Activated CD8-positive, alpha-beta T cell treated with anti-CD3 and anti-CD28 coated beads for 36 hours (primary cell): ENCODE measurements around the gene HBA2. TPM values are rescaled to one million over a fixed set of nuclear protein-coding genes. Genes with fewer than 3 reads are reported as not detected.
"Not testable (repeated sequence)": the region's sequence is repeated elsewhere in the genome, so short reads cannot be mapped to it uniquely, and the experiment has no call there.

ENCODE experiments used
- ATAC-seq: fragments of 200-7000 bp; cut with Tn5 transposase; one replicate; pipeline ENCODE4 v1.10.0; 2021; ENCODE audit warnings: mild to moderate bottlenecking, moderate library complexity
- CTCF ChIA-PET: fragments of 350-600 bp; sonication (Branson Sonifier 250); formaldehyde crosslinking; loops from one replicate; lab custom pipeline; 2021; ENCODE audit warnings: antibody characterized with exemption; lab: Charles Lee
- POLR2A ChIA-PET: fragments of 350-600 bp; sonication (Branson Sonifier 250); formaldehyde crosslinking; loops from one replicate; lab custom pipeline; 2021; ENCODE audit warnings: antibody characterized with exemption; lab: Charles Lee
- DNase-seq: peaks from one replicate; pipeline ENCODE4 v3.0.0-alpha.2; 2020
- H3K27ac Mint-ChIP-seq: one replicate; pipeline ENCODE4 v1.8.0; 2021; ENCODE audit warnings: mild to moderate bottlenecking, mixed read lengths
- H3K27me3 Mint-ChIP-seq: one replicate; pipeline ENCODE4 v1.8.0; 2021; ENCODE audit warnings: mixed read lengths
- H3K36me3 Mint-ChIP-seq: one replicate; pipeline ENCODE4 v1.8.0; 2021; ENCODE audit warnings: low read depth, mixed read lengths
- H3K4me1 Mint-ChIP-seq: one replicate; pipeline ENCODE4 v1.8.0; 2021; ENCODE audit warnings: low read depth, mixed read lengths
- H3K4me3 Mint-ChIP-seq: one replicate; pipeline ENCODE4 v1.8.0; 2021; ENCODE audit warnings: mild to moderate bottlenecking, moderate library complexity, mixed read lengths
- H3K9me3 Mint-ChIP-seq: one replicate; pipeline ENCODE4 v1.8.0; 2021; ENCODE audit warnings: mixed read lengths
- intact Hi-C: fragments of 100-400 bp; cut with micrococcal nuclease; formaldehyde crosslinking; loops from one replicate; pipeline ENCODE4 v1.10.0; 2022
- total RNA-seq, 2 experiments: library from RNA; stranded (reverse); gene quantifications; one replicate each; pipeline ENCODE4 v1.2.3, GENCODE V29; 2021
- TF ChIP-seq, protein P1 (sequence below): fragments of 200-600 bp; IDR thresholded peaks from one replicate; pipeline ENCODE4 v1.8.0; 2022; ENCODE audit warnings: antibody characterized with exemption, mild to moderate bottlenecking

The HBA2 gene
- total RNA-seq, 2 experiments from 2014 or later = not detected

DNA sequence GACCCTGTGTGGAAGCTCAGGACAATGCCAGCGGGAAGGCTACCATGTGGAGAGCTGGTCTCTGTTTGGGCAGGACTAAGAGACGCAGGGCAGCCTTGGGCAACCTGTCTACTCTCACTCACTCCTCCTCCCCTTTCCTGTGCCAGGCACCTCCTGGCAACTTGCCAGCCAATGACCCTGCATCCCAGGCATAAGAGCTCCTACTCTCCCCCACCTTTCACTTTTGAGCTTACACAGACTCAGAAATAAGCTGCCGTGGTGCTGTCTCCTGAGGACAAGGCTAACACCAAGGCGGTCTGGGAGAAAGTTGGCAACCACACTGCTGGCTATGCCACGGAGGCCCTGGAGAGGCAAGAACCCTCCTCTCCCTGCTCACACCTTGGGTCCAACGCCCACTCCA, 4.3 kb upstream of the HBA2 start:
- Mint-ChIP-seq H3K27ac (no peak overlapping the region), H3K4me3 (no peak overlapping the region), H3K4me1 (peaks cover 13% of the 10 kb centered on the region), H3K9me3 (no peaks in the 10 kb centered on the region), H3K27me3 (peaks cover 52% of the 10 kb centered on the region), H3K36me3 (no peaks in the 10 kb centered on the region)
- intact Hi-C loops = no loop called here
- DNase-seq (no peak), ATAC-seq (no peak)
- POLR2A ChIA-PET = interaction anchor here (0.9 to 1.2 kb wide), 2 partner anchors 9 to 12 kb away, joined by 3 to 5 read pairs; partner anchors contain the start of gene HBQ1
- TF ChIP-seq, protein P1, sequence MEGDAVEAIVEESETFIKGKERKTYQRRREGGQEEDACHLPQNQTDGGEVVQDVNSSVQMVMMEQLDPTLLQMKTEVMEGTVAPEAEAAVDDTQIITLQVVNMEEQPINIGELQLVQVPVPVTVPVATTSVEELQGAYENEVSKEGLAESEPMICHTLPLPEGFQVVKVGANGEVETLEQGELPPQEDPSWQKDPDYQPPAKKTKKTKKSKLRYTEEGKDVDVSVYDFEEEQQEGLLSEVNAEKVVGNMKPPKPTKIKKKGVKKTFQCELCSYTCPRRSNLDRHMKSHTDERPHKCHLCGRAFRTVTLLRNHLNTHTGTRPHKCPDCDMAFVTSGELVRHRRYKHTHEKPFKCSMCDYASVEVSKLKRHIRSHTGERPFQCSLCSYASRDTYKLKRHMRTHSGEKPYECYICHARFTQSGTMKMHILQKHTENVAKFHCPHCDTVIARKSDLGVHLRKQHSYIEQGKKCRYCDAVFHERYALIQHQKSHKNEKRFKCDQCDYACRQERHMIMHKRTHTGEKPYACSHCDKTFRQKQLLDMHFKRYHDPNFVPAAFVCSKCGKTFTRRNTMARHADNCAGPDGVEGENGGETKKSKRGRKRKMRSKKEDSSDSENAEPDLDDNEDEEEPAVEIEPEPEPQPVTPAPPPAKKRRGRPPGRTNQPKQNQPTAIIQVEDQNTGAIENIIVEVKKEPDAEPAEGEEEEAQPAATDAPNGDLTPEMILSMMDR = no peak
- CTCF ChIA-PET = interaction anchor here (0.9 to 2.3 kb wide), 6 partner anchors 12 to 103 kb away, joined by 3 to 8 read pairs (median 4); partner anchors contain the start of gene HBQ1

DNA sequence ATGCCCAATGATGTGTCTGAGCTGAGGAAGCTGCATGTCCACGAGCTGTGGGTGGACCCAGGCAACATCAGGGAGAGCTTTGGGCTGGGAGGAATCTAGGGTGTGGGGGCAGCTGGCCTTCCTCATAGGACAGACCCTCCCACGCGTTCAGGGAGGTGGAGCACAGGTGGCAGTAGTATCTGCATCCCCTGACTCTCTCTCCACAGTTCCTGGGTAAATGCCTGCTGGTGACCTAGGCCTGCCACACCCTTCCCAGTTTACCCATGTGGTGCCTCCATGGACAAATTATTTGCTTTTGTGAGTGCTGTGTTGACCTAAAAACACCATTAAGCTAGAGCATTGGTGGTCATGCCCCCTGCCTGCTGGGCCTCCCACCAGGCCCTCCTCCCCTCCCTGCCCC, 3.7 kb upstream of the HBA2 start:
- H3K27ac Mint-ChIP-seq = no peak overlapping the region
- intact Hi-C loops = no loop called here
- TF ChIP-seq, protein P1 = no peak
- ATAC-seq = no peak
- peaks cover 15% of the 10 kb centered on the region for H3K4me1 Mint-ChIP-seq
- peaks cover 56% of the 10 kb centered on the region for H3K27me3 Mint-ChIP-seq
- no peaks in the 10 kb centered on the region for H3K9me3 Mint-ChIP-seq
- no peaks in the 10 kb centered on the region for H3K36me3 Mint-ChIP-seq
- H3K4me3 Mint-ChIP-seq = no peak overlapping the region
- ChIA-PET POLR2A (no interaction called here), CTCF (interaction anchor here (0.9 to 2.3 kb wide), 4 partner anchors 13 to 104 kb away, joined by 3 to 8 read pairs (median 4); no protein-coding TSS in a partner anchor)
- no peak for DNase-seq

DNA sequence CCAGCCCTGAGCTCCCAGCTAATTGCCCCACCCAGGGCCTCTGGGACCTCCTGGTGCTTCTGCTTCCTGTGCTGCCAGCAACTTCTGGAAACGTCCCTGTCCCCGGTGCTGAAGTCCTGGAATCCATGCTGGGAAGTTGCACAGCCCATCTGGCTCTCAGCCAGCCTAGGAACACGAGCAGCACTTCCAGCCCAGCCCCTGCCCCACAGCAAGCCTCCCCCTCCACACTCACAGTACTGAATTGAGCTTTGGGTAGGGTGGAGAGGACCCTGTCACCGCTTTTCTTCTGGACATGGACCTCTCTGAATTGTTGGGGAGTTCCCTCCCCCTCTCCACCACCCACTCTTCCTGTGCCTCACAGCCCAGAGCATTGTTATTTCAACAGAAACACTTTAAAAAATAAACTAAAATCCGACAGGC, 2.6 kb upstream of the HBA2 start:
- ChIA-PET CTCF (interaction anchor here (1.2 kb wide), 1 partner anchor 63 kb away, joined by 3 read pairs; no protein-coding TSS in a partner anchor), POLR2A (interaction anchor here (0.9 kb wide), 1 partner anchor 28 kb away, joined by 3 read pairs; no protein-coding TSS in a partner anchor)
- H3K36me3 Mint-ChIP-seq, H3K9me3 Mint-ChIP-seq, ATAC-seq, H3K27ac Mint-ChIP-seq, intact Hi-C loops, H3K4me3 Mint-ChIP-seq, DNase-seq: not testable (repeated sequence)
- Mint-ChIP-seq H3K4me1 (peaks cover 17% of the 10 kb centered on the region), H3K27me3 (peaks cover 63% of the 10 kb centered on the region)

DNA sequence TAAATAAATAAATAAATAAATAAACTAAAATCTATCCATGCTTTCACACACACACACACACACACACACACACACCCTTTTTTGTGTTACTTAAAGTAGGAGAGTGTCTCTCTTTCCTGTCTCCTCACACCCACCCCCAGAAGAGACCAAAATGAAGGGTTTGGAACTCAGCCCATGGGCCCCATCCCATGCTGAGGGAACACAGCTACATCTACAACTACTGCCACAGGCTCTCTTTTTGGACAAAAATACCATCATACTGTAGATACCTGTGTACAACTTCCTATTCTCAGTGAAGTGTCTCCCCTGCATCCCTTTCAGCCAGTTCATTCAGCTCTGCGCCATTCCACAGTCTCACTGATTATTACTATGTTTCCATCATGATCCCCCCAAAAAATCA, 1.9 kb upstream of the HBA2 start:
- Mint-ChIP-seq H3K27ac (no peak overlapping the region), H3K9me3 (no peaks in the 10 kb centered on the region), H3K36me3 (no peaks in the 10 kb centered on the region), H3K4me1 (peaks cover 21% of the 10 kb centered on the region), H3K27me3 (peaks cover 64% of the 10 kb centered on the region), H3K4me3 (no peak overlapping the region)
- TF ChIP-seq, protein P1 = no peak
- CTCF ChIA-PET = interaction anchor here (1.5 to 1.9 kb wide), 2 partner anchors 11 to 64 kb away, joined by 3 to 4 read pairs; no protein-coding TSS in a partner anchor
- no peak for DNase-seq
- POLR2A ChIA-PET = interaction anchor here (0.9 kb wide), 1 partner anchor 28 kb away, joined by 3 read pairs; no protein-coding TSS in a partner anchor
- intact Hi-C loops = no loop called here
- ATAC-seq = no peak

DNA sequence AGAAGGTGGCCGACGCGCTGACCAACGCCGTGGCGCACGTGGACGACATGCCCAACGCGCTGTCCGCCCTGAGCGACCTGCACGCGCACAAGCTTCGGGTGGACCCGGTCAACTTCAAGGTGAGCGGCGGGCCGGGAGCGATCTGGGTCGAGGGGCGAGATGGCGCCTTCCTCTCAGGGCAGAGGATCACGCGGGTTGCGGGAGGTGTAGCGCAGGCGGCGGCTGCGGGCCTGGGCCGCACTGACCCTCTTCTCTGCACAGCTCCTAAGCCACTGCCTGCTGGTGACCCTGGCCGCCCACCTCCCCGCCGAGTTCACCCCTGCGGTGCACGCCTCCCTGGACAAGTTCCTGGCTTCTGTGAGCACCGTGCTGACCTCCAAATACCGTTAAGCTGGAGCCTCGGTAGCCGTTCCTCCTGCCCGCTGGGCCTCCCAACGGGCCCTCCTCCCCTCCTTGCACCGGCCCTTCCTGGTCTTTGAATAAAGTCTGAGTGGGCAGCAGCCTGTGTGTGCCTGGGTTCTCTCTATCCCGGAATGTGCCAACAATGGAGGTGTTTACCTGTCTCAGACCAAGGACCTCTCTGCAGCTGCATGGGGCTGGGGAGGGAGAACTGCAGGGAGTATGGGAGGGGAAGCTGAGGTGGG, 657 bp downstream of the HBA2 start:
- POLR2A ChIA-PET, H3K27ac Mint-ChIP-seq, H3K36me3 Mint-ChIP-seq, ATAC-seq, H3K9me3 Mint-ChIP-seq, DNase-seq, H3K4me3 Mint-ChIP-seq, intact Hi-C loops, CTCF ChIA-PET: not testable (repeated sequence)
- Mint-ChIP-seq H3K27me3 (peaks cover 58% of the 10 kb centered on the region), H3K4me1 (peaks cover 22% of the 10 kb centered on the region)

DNA sequence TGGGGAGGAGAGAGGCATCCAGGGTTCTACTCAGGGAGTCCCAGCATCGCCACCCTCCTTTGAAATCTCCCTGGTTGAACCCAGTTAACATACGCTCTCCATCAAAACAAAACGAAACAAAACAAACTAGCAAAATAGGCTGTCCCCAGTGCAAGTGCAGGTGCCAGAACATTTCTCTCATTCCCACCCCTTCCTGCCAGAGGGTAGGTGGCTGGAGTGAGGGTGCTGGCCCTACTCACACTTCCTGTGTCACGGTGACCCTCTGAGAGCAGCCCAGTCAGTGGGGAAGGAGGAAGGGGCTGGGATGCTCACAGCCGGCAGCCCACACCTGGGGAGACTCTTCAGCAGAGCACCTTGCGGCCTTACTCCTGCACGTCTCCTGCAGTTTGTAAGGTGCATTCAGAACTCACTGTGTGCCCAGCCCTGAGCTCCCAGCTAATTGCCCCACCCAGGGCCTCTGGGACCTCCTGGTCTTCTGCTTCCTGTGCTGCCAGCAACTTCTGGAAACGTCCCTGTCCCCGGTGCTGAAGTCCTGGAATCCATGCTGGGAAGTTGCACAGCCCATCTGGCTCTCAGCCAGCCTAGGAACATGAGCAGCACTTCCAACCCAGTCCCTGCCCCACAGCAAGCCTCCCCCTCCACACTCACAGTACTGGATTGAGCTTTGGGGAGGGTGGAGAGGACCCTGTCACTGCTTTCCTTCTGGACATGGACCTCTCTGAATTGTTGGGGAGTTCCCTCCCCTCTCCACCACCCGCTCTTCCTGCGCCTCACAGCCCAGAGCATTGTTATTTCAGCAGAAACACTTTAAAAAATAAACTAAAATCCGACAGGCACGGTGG, 1.5 kb downstream of the HBA2 start:
- ATAC-seq, H3K4me3 Mint-ChIP-seq, H3K36me3 Mint-ChIP-seq, intact Hi-C loops, DNase-seq, POLR2A ChIA-PET, H3K27ac Mint-ChIP-seq, H3K9me3 Mint-ChIP-seq: not testable (repeated sequence)
- CTCF ChIA-PET = interaction anchor here (0.9 to 1.7 kb wide), 2 partner anchors 77 to 108 kb away, joined by 3 to 5 read pairs; no protein-coding TSS in a partner anchor
- peaks cover 55% of the 10 kb centered on the region for H3K27me3 Mint-ChIP-seq
- H3K4me1 Mint-ChIP-seq = peaks cover 22% of the 10 kb centered on the region
